B cell (primary cell): ENCODE results near the gene GGA2. TPM values are rescaled to one million over a fixed set of nuclear protein-coding genes. Genes with fewer than 3 reads are reported as not detected.
A peak's percentile ranks its signal among the peaks of the same experiment; 100 is the strongest.

Experiments used
- ATAC-seq: fragments of 200-7000 bp; cut with Tn5 transposase; one replicate; pipeline ENCODE4 v1.10.0; 2021; ENCODE audit warnings: low read depth, mild to moderate bottlenecking, moderate number of reproducible peaks, moderate library complexity
- CTCF ChIA-PET: fragments of 350-600 bp; sonication (Branson Sonifier 250); formaldehyde crosslinking; loops from one replicate; lab custom pipeline; 2021; ENCODE audit warnings: antibody characterized with exemption, inconsistent platforms; lab: Charles Lee
- POLR2A ChIA-PET: fragments of 350-600 bp; sonication (Branson Sonifier 250); formaldehyde crosslinking; loops from one replicate; lab custom pipeline; 2021; ENCODE audit warnings: antibody characterized with exemption; lab: Charles Lee
- DNase-seq: peaks from one replicate; pipeline ENCODE4 v3.0.0; 2013
- H2AFZ ChIP-seq: 2 replicates; pipeline ENCODE4 v1.6.1; 2012; ENCODE audit warnings: mild to moderate bottlenecking, low read depth, low read length; ENCODE audit not compliant: insufficient read depth, poor library complexity, severe bottlenecking
- H3K27ac ChIP-seq, 2 donors: 1 replicate in 1 of 2; 2 replicates in 1 of 2; pipeline ENCODE4 v1.5.1; 2012 to 2013; ENCODE audit warnings: low read length in 2 of 2, mild to moderate bottlenecking in 2 of 2, moderate library complexity in 1 of 2
- H3K27me3 ChIP-seq, 4 experiments: fragments of 200-600 bp in 1 of 4; sonication (generic) in 1 of 4; replicated peaks in 1 of 4; 1 replicate in 2 of 4; 2 replicates in 2 of 4; pipeline versions ENCODE4 v1.6.1 to v1.7.0; 2013 to 2016; ENCODE audit warnings: low read length in 3 of 4, mild to moderate bottlenecking in 2 of 4, mixed read lengths in 1 of 4, moderate library complexity in 1 of 4; ENCODE audit not compliant: insufficient read depth in 4 of 4, control insufficient read depth in 3 of 4; ENCODE audit errors: control extremely low read depth in 1 of 4
- H3K36me3 ChIP-seq, 2 experiments: replicated peaks in 1 of 2; 1 replicate in 1 of 2; 2 replicates in 1 of 2; pipeline versions ENCODE4 v1.6.1 to v1.7.1; 2013; ENCODE audit warnings: low read length in 1 of 2; ENCODE audit not compliant: insufficient read depth in 2 of 2, control insufficient read depth in 1 of 2; ENCODE audit errors: control extremely low read depth in 1 of 2, extremely low read depth in 1 of 2
- H3K4me1 ChIP-seq, 2 donors: fragments of 200-600 bp in 1 of 2; sonication (generic) in 1 of 2; 1 replicate in 1 of 2; 2 replicates in 1 of 2; pipeline versions ENCODE4 v1.5.1 to v1.6.1; 2013 to 2017; ENCODE audit warnings: low read length in 2 of 2; ENCODE audit not compliant: control insufficient read depth in 2 of 2, insufficient read depth in 2 of 2
- H3K4me2 ChIP-seq: replicated peaks from 2 replicates; pipeline ENCODE3; 2012; ENCODE audit warnings: mild to moderate bottlenecking, low read depth, low read length; ENCODE audit not compliant: poor library complexity, severe bottlenecking
- H3K4me3 ChIP-seq, 5 experiments: fragments of 200-600 bp in 1 of 5; sonication (generic) in 1 of 5; 1 replicate in 3 of 5; 2 replicates in 2 of 5; pipeline versions ENCODE4 v1.5.1 to v1.7.0; 2011 to 2016; ENCODE audit warnings: low read length in 4 of 5, mild to moderate bottlenecking in 4 of 5, low read depth in 2 of 5, control low read depth in 1 of 5, moderate library complexity in 1 of 5; ENCODE audit not compliant: insufficient read depth in 1 of 5; ENCODE audit errors: control extremely low read depth in 1 of 5, extremely low read depth in 1 of 5
- H3K79me2 ChIP-seq: fragments of 200-600 bp; sonication (generic); one replicate; pipeline ENCODE4 v1.6.0; 2016; ENCODE audit warnings: low read length; ENCODE audit not compliant: control insufficient read depth, insufficient read depth
- H3K9ac ChIP-seq: fragments of 200-600 bp; sonication (generic); 2 replicates; pipeline ENCODE4 v1.6.1; 2017; ENCODE audit warnings: mild to moderate bottlenecking, low read length, moderate library complexity
- H3K9me3 ChIP-seq, 3 donors: one replicate each; pipeline versions ENCODE4 v1.6.1 to v1.7.1; 2013; ENCODE audit warnings: low read length in 2 of 3; ENCODE audit not compliant: control insufficient read depth in 2 of 3, insufficient read depth in 1 of 3; ENCODE audit errors: control extremely low read depth in 1 of 3
- H4K20me1 ChIP-seq: 2 replicates; pipeline ENCODE4 v1.6.0; 2012; ENCODE audit warnings: mild to moderate bottlenecking, low read length; ENCODE audit not compliant: insufficient read depth, control insufficient read depth, poor library complexity, severe bottlenecking
- H3K27ac Mint-ChIP-seq: one replicate; pipeline ENCODE4 v1.8.0; 2021; ENCODE audit warnings: mixed read lengths
- H3K27me3 Mint-ChIP-seq: one replicate; pipeline ENCODE4 v1.8.0; 2021; ENCODE audit warnings: mixed read lengths
- H3K4me1 Mint-ChIP-seq: one replicate; pipeline ENCODE4 v1.8.0; 2021; ENCODE audit warnings: mixed read lengths
- H3K4me3 Mint-ChIP-seq: one replicate; pipeline ENCODE4 v1.8.0; 2021; ENCODE audit warnings: mixed read lengths
- H3K9me3 Mint-ChIP-seq: one replicate; pipeline ENCODE4 v1.8.0; 2022; ENCODE audit warnings: mixed read lengths; ENCODE audit not compliant: insufficient read depth
- CTCF ChIP-seq: fragments of 200-600 bp; IDR thresholded peaks from one replicate; pipeline ENCODE4 v1.8.0; 2022; ENCODE audit warnings: antibody characterized with exemption, mild to moderate bottlenecking
- EZH2 ChIP-seq: IDR thresholded peaks from 2 replicates; pipeline ENCODE4 v1.6.1; 2012; ENCODE audit warnings: borderline replicate concordance, low read depth, mild to moderate bottlenecking, moderate library complexity, low read length; ENCODE audit not compliant: insufficient read depth, poor library complexity, severe bottlenecking
- WGBS: methylation state at CpG from one replicate; pipeline ENCODE4 v1.1.5; 2013; ENCODE audit warnings: missing lambda C conversion rate; ENCODE audit not compliant: insufficient coverage; 5-methylcytosine and 5-hydroxymethylcytosine counted together
- intact Hi-C: fragments of 100-400 bp; cut with micrococcal nuclease; formaldehyde crosslinking; loops from one replicate; pipeline ENCODE4 v1.10.0; 2022
- polyA plus RNA-seq: library from polyadenylated mRNA; depleted of rRNA; stranded (reverse); fragments of >200 nt; gene quantifications from 2 replicates; pipeline ENCODE4 v1.2.3, GENCODE V29; 2012
- total RNA-seq, 2 donors: library from RNA; stranded (reverse); fragments of 120-200 nt in 1 of 2; gene quantifications; 1 replicate in 1 of 2; 2 replicates in 1 of 2; pipeline versions ENCODE4 v1.2.3 to v1.2.4, GENCODE V29; 2013 to 2022

Gene GGA2
- total and polyA plus RNA-seq, 2 donors (not counting 1 experiment from before 2014, with no cell fraction given) = 227 to 832 TPM

- Histone ChIP-seq H3K4me3 (no peak overlapping the region), H4K20me1 (peaks cover 99% of the 10 kb centered on the region), H3K9ac (no peak overlapping the region), H3K4me1 (peaks cover 96% of the 10 kb centered on the region in 2 donors), H3K27ac (peak overlapping the region in 1 of 2 donors; percentile 71), H3K79me2 (peaks cover 99% of the 10 kb centered on the region), H3K9me3 (no peaks in the 10 kb centered on the region), H3K4me2 (peak overlapping the region; percentile 63), H3K36me3 (peaks cover 0 to 52% of the 10 kb centered on the region in 2 experiments), H2AFZ (no peak overlapping the region), H3K27me3 (no peaks in the 10 kb centered on the region)
- no peak for ATAC-seq
- intact Hi-C loops = no loop called here
- peak overlapping the region; percentile 72 for H3K27ac Mint-ChIP-seq
- H3K4me3 Mint-ChIP-seq = peak overlapping the region; percentile 67
- peaks cover 90% of the 10 kb centered on the region for H3K4me1 Mint-ChIP-seq
- TF ChIP-seq EZH2 = no peak
- no peak for TF ChIP-seq CTCF
- DNase-seq = no peak
- ChIA-PET CTCF (interaction anchor here (1.0 to 2.9 kb wide), 6 partner anchors 8 to 96 kb away, joined by 3 to 10 read pairs (median 3); no protein-coding TSS in a partner anchor), POLR2A (interaction anchor here (1.1 kb wide), 1 partner anchor 10 kb away, joined by 5 read pairs; no protein-coding TSS in a partner anchor)
- H3K27me3 Mint-ChIP-seq = no peaks in the 10 kb centered on the region
- H3K9me3 Mint-ChIP-seq = no peaks in the 10 kb centered on the region
- 60% methylated on average over 2 of the region's 4 CpGs for WGBS
Measured at GRCh38 chr16:23500862-23501225, 9.4 kb downstream of the GGA2 start.

- no peak for TF ChIP-seq CTCF
- no peak for TF ChIP-seq EZH2
- Histone ChIP-seq H3K27me3 (no peaks in the 10 kb centered on the region), H2AFZ (no peak overlapping the region), H3K36me3 (peaks cover 0 to 57% of the 10 kb centered on the region in 2 experiments), H3K79me2 (peaks cover 99% of the 10 kb centered on the region), H3K9ac (no peak overlapping the region), H3K4me3 (no peak overlapping the region), H3K27ac (peak overlapping the region in 1 of 2 donors; percentile 54), H3K9me3 (no peaks in the 10 kb centered on the region), H3K4me2 (peak overlapping the region; percentile 63), H3K4me1 (peaks cover 91 to 95% of the 10 kb centered on the region in 2 donors), H4K20me1 (peaks cover 99% of the 10 kb centered on the region)
- POLR2A ChIA-PET = interaction anchor here (1.1 kb wide), 1 partner anchor 9 kb away, joined by 5 read pairs; no protein-coding TSS in a partner anchor
- Mint-ChIP-seq H3K4me3 (peak overlapping the region; percentile 67), H3K4me1 (peaks cover 90% of the 10 kb centered on the region), H3K27me3 (no peaks in the 10 kb centered on the region), H3K27ac (peak overlapping the region; percentile 72), H3K9me3 (no peaks in the 10 kb centered on the region)
- 94% methylated on average over 15 of the region's 20 CpGs for WGBS
- ATAC-seq (no peak), DNase-seq (no peak)
- intact Hi-C loops = no loop called here
- CTCF ChIA-PET = interaction anchor here (0.6 to 2.9 kb wide), 7 partner anchors 9 to 97 kb away, joined by 3 to 10 read pairs (median 3); no protein-coding TSS in a partner anchor
Measured at GRCh38 chr16:23500212-23500861, 10.0 kb downstream of the GGA2 start.
